Activated CD8-positive, alpha-beta memory T cell treated with anti-CD3 and anti-CD28 coated beads for 48 hours (primary cell): ENCODE measurements around the gene GJB2.

ENCODE experiments used
- DNase-seq, 3 experiments: peaks; one replicate each; pipeline ENCODE4 v3.0.0-alpha.2; 2020; ENCODE audit warnings: low read depth in 2 of 3, low spot score in 2 of 3

The GJB2 gene

GRCh38 chr13:20142023-20142926, 50.5 kb downstream of the GJB2 start:
- DNase-seq, result no peak

DNA sequence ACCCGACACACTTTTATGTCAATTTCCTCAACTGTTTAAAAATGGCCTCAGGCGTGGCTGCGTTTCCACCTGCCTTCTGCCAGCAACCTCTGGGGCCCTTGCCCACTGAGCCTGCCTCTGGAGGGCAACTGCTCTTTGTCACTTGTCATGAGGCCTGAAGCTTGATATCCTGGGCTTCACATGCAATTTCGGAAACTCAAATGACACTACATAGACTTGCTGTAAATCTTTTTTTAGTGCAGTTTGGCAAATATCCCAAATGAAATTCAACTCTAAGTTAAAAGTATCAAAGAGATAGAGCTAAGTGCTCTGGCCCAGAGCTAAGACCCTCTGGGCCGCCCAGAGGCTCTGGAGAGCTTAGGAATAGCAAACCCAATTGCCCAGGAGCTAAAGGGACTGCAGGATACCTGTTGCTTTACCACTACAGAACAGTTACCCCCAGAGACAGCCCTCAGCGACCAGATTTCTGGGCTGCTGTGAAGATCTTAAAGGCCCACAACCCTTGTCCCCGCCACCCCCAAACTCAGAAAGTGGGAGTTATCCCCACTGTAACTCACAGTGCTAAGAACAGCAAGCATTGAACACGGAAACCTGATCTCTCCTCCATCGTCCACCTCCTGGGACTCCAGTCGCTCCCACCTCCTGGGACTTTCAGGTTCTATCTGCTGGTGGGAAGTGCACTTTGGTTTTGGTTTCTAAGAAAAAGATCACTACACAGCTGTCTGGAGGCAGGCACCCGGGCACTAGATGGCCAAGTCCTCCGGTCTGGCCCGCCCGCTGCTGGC, 51.3 kb downstream of the GJB2 start:
- no peak for DNase-seq

DNA sequence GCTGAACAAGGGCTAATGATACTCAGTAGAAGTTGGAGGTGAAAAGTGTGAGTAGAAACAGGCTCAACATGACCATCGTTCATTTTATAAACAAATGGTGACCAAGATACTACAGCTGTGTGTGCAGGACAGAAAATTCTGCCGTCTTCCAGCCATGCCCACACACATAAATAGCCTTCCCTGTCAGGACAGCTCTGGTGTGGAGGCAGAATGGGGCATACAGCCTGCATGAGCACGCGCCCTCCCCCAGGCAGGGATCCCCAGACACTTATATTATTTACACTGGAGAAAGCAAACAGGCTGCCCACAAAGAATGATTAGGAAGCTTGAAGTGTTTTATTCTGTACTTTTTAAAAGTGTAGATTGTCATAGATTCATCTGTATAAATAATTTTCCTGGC, 52.3 kb downstream of the GJB2 start:
- no peak for DNase-seq

DNA sequence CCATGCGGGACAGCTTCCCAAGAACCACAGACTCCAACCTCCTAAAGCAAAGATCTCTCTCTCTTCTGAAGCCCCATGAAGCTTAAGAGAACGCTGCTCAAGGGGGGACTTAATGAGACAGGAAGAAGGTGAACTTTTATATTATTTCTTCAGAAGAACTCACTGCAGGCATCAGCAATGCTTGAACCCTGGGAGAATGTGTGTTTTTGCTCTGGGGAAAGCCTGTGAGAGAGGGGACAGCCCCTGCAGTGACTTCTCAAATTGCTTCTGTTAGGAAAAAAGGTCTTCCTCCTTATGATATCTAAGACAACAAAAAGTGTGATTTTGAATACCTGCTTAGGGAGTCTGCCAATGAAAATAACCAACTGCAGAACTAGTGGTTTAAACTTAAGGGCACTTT, 54.9 kb downstream of the GJB2 start:
- no peak for DNase-seq
